ENCODE measurements around the gene GRIK4.

GRCh38 chr11:120908461-120909181, 397.1 kb downstream of the GRIK4 start:
- TF ChIP-seq CTCF (IDR thresholded peaks at IDR 0.05; ENCODE audit: low read length): no peak
- no peak for TF ChIP-seq EZH2 (IDR thresholded peaks at IDR 0.05; ENCODE audit: borderline replicate concordance, low read length)

Data from OCI-LY1 (cell line).